Suppressor macrophage (primary cell): ENCODE measurements around the gene WASF2.
"Not testable (repeated sequence)": the region's sequence is repeated elsewhere in the genome, so short reads cannot be mapped to it uniquely, and the experiment has no call there.

Source experiments
- DNase-seq, 4 experiments: peaks; one replicate each; pipeline ENCODE4 v3.0.0-alpha.2; 2020 to 2022

The WASF2 gene

GRCh38 chr1:27492796-27493195, 2.8 kb upstream of the WASF2 start:
- no peak for DNase-seq

GRCh38 chr1:27491748-27492700, 2.1 kb upstream of the WASF2 start:
- peak in 3 of 4 experiments; percentile 50 to 61 (median 55) for DNase-seq

GRCh38 chr1:27489501-27489972, 430 bp downstream of the WASF2 start:
- peak; percentile 17 to 61 (median 39) for DNase-seq

- peak; percentile 76 to 91 (median 83) for DNase-seq
Measured at GRCh38 chr1:27487966-27488884, 1.7 kb downstream of the WASF2 start.

GRCh38 chr1:27485363-27485762, 4.6 kb downstream of the WASF2 start:
- no peak for DNase-seq

- no peak for DNase-seq
Measured at GRCh38 chr1:27483659-27484058, 6.3 kb downstream of the WASF2 start.

GRCh38 chr1:27481994-27482620, 7.9 kb downstream of the WASF2 start:
- no peak for DNase-seq

GRCh38 chr1:27478098-27478497, 11.9 kb downstream of the WASF2 start:
- no peak for DNase-seq

- DNase-seq = peak in 1 of 4 experiments; percentile 13
Measured at GRCh38 chr1:27476237-27476636, 13.7 kb downstream of the WASF2 start.

GRCh38 chr1:27475720-27476119, 14.2 kb downstream of the WASF2 start:
- no peak for DNase-seq

GRCh38 chr1:27473755-27474154, 16.2 kb downstream of the WASF2 start:
- DNase-seq = no peak

GRCh38 chr1:27472098-27472497, 17.9 kb downstream of the WASF2 start:
- not testable (repeated sequence) for DNase-seq

- DNase-seq = peak in 3 of 4 experiments; percentile 31 to 58 (median 54)
Measured at GRCh38 chr1:27471477-27471876, 18.5 kb downstream of the WASF2 start.

GRCh38 chr1:27469334-27469733, 20.6 kb downstream of the WASF2 start:
- DNase-seq = peak in 1 of 4 experiments; percentile 24

- peak in 1 of 4 experiments; percentile 11 for DNase-seq
Measured at GRCh38 chr1:27468378-27468777, 21.6 kb downstream of the WASF2 start.

GRCh38 chr1:27464926-27465647, 24.9 kb downstream of the WASF2 start:
- no peak for DNase-seq

- DNase-seq = peak; percentile 29 to 58 (median 54)
Measured at GRCh38 chr1:27463916-27464315, 26.1 kb downstream of the WASF2 start.

GRCh38 chr1:27458521-27458920, 31.4 kb downstream of the WASF2 start:
- not testable (repeated sequence) for DNase-seq

GRCh38 chr1:27455139-27455811, 34.7 kb downstream of the WASF2 start:
- no peak for DNase-seq

- DNase-seq = no peak
Measured at GRCh38 chr1:27454610-27455009, 35.4 kb downstream of the WASF2 start.

GRCh38 chr1:27451343-27451742, 38.6 kb downstream of the WASF2 start:
- no peak for DNase-seq
